ENCODE results near the gene NTF4.

- TF ChIP-seq ZFP30 (CRISPR knock-in tag; IDR thresholded peaks at IDR 0.05) (no peak), ZNF70 (CRISPR knock-in tag; IDR thresholded peaks at IDR 0.05) (no peak), ARNTL (CRISPR knock-in tag; IDR thresholded peaks at IDR 0.05; ENCODE audit: borderline replicate concordance, low read depth) (no peak), POU6F1 (CRISPR knock-in tag; IDR thresholded peaks at IDR 0.05; ENCODE audit: borderline replicate concordance, low read depth) (no peak), ZFP3 (CRISPR knock-in tag; IDR thresholded peaks at IDR 0.05) (no peak), PATZ1 (CRISPR knock-in tag; IDR thresholded peaks at IDR 0.05; ENCODE audit: borderline replicate concordance) (no peak), TOX (CRISPR knock-in tag; IDR thresholded peaks at IDR 0.05; ENCODE audit: borderline replicate concordance) (no peak), GLIS3 (CRISPR knock-in tag; IDR thresholded peaks at IDR 0.05) (no peak), PPARA (CRISPR knock-in tag; IDR thresholded peaks at IDR 0.05; ENCODE audit: borderline replicate concordance) (no peak), CSRNP3 (CRISPR knock-in tag; IDR thresholded peaks at IDR 0.05) (no peak), BACH2 (CRISPR knock-in tag; IDR thresholded peaks at IDR 0.05; ENCODE audit: borderline replicate concordance) (no peak)
These were observed 53.4 kb downstream of the NTF4 start for GRCh38 chr19:49011194-49011593.

All from SK-N-SH treated with all-trans-retinoic acid at 6 μM for 48 hours (cell line).